Fibroblast of lung (primary cell): Measurements from ENCODE around the gene ZSCAN26.
A peak's percentile ranks its signal among the peaks of the same experiment; 100 is the strongest.

Experiments
- EZH2 ChIP-seq: IDR thresholded peaks from 2 replicates; pipeline ENCODE4 v1.5.1; 2012; ENCODE audit warnings: low read length, control low read depth, mild to moderate bottlenecking; ENCODE audit errors: missing control alignments
- TF ChIP-seq, protein P1 (sequence below), 2 donors: IDR thresholded peaks in 1 of 2; conservative IDR thresholded peaks in 1 of 2; 1 replicate in 1 of 2; 2 replicates in 1 of 2; pipeline ENCODE4 v1.5.1; 2011 to 2012; ENCODE audit warnings: low read length in 2 of 2, control low read depth in 1 of 2, inconsistent platforms in 1 of 2, low read depth in 1 of 2, mild to moderate bottlenecking in 1 of 2

- TF ChIP-seq, protein P1, sequence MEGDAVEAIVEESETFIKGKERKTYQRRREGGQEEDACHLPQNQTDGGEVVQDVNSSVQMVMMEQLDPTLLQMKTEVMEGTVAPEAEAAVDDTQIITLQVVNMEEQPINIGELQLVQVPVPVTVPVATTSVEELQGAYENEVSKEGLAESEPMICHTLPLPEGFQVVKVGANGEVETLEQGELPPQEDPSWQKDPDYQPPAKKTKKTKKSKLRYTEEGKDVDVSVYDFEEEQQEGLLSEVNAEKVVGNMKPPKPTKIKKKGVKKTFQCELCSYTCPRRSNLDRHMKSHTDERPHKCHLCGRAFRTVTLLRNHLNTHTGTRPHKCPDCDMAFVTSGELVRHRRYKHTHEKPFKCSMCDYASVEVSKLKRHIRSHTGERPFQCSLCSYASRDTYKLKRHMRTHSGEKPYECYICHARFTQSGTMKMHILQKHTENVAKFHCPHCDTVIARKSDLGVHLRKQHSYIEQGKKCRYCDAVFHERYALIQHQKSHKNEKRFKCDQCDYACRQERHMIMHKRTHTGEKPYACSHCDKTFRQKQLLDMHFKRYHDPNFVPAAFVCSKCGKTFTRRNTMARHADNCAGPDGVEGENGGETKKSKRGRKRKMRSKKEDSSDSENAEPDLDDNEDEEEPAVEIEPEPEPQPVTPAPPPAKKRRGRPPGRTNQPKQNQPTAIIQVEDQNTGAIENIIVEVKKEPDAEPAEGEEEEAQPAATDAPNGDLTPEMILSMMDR (conservative IDR thresholded peaks at IDR 0.05 in 1 of 2, IDR thresholded peaks at IDR 0.05 in 1 of 2; ENCODE audit: low read depth in 1 of 2, low read length in 2 of 2) = no peak
- TF ChIP-seq EZH2 = peak; percentile 28
Observed at GRCh38 chr6:28258877-28259777, 7.8 kb upstream of the ZSCAN26 start, which contains the start of gene NKAPL.
